Endothelial cell of umbilical vein (primary cell): ENCODE data around the gene MPZL3. TPM values are rescaled to one million over a fixed set of nuclear protein-coding genes. Genes with fewer than 3 reads are reported as not detected.

Experiments
- BruUV-seq: library from RNA; stranded (reverse); fragments of 400-500 nt; replicated peaks from 2 replicates; lab custom pipeline; 2021; lab: Mats Ljungman, UMichigan
- CTCF ChIA-PET: fragments of 300-600, 350-600 bp; sonication (Branson Sonifier 250); formaldehyde crosslinking; loops from one replicate; lab custom pipeline; 2021; ENCODE audit warnings: antibody characterized with exemption, inconsistent platforms; lab: Charles Lee
- POLR2A ChIA-PET: fragments of 300-600, 350-600 bp; sonication (Branson Sonifier 250); formaldehyde crosslinking; loops from one replicate; lab custom pipeline; 2021; ENCODE audit warnings: antibody characterized with exemption, inconsistent platforms; lab: Charles Lee
- DNase-seq: peaks from one replicate; pipeline ENCODE4 v3.0.0-alpha.2; 2011; ENCODE audit warnings: low read depth, low spot score
- FAIRE-seq: peaks from 2 replicates; lab custom pipeline; 2011; peaks lifted over from hg19 to GRCh38; lab: Jason Lieb, UNC
- H2AFZ ChIP-seq: 2 replicates; pipeline ENCODE4 v1.6.0; 2012; ENCODE audit warnings: low read depth, low read length, control low read depth, inconsistent platforms
- H3K27ac ChIP-seq: 2 replicates; pipeline ENCODE4 v1.5.1; 2011; ENCODE audit warnings: low read depth, mild to moderate bottlenecking, control low read depth, low read length, moderate library complexity; ENCODE audit not compliant: insufficient read depth
- H3K27me3 ChIP-seq, 2 experiments: 2 replicates each; pipeline versions ENCODE4 v1.6.0 to v1.6.1; 2011; ENCODE audit warnings: low read length in 2 of 2, mixed read lengths in 1 of 2; ENCODE audit not compliant: control insufficient read depth in 2 of 2, insufficient read depth in 2 of 2
- H3K36me3 ChIP-seq, 2 experiments: 2 replicates in 1 of 2; 3 replicates in 1 of 2; pipeline ENCODE4 v1.5.1; 2011; ENCODE audit warnings: low read length in 2 of 2, mild to moderate bottlenecking in 1 of 2, moderate library complexity in 1 of 2; ENCODE audit not compliant: control insufficient read depth in 2 of 2, insufficient read depth in 2 of 2; ENCODE audit errors: extremely low read depth in 1 of 2
- H3K4me1 ChIP-seq: 3 replicates; pipeline ENCODE4 v1.5.1; 2011; ENCODE audit warnings: mild to moderate bottlenecking, low read length; ENCODE audit not compliant: control insufficient read depth, insufficient read depth; ENCODE audit errors: extremely low read depth
- H3K4me2 ChIP-seq: 2 replicates; pipeline ENCODE4 v1.6.1; 2011; ENCODE audit warnings: low read length, control low read depth, mixed read lengths; ENCODE audit not compliant: insufficient read depth
- H3K4me3 ChIP-seq, 3 experiments: fragments of 200-600 bp in 1 of 3; sonication (generic), shearing (Covaris generic) in 1 of 3; replicated peaks in 1 of 3; 2 replicates each; pipeline ENCODE4 v1.5.1; 2011 to 2016; ENCODE audit warnings: control low read depth in 3 of 3, low read length in 3 of 3, mild to moderate bottlenecking in 2 of 3, inconsistent platforms in 1 of 3, low read depth in 1 of 3, moderate library complexity in 1 of 3; ENCODE audit not compliant: insufficient read depth in 1 of 3
- H3K79me2 ChIP-seq: 2 replicates; pipeline ENCODE4 v1.6.0; 2012; ENCODE audit warnings: low read length, inconsistent platforms; ENCODE audit not compliant: control insufficient read depth, insufficient read depth
- H3K9ac ChIP-seq: replicated peaks from 2 replicates; pipeline ENCODE3; 2011; ENCODE audit warnings: low read length, control low read depth; ENCODE audit not compliant: insufficient read depth; ENCODE audit errors: extremely low read depth
- H3K9me1 ChIP-seq: replicated peaks from 3 replicates; pipeline ENCODE4 v1.6.0; 2011; ENCODE audit warnings: mild to moderate bottlenecking, low read length; ENCODE audit not compliant: control insufficient read depth, insufficient read depth; ENCODE audit errors: extremely low read depth
- H3K9me3 ChIP-seq: replicated peaks from 2 replicates; pipeline ENCODE4 v1.5.1; 2012; ENCODE audit warnings: low read length, inconsistent platforms; ENCODE audit not compliant: control insufficient read depth, insufficient read depth
- H4K20me1 ChIP-seq: replicated peaks from 2 replicates; pipeline ENCODE3; 2011; ENCODE audit warnings: mild to moderate bottlenecking, low read length; ENCODE audit not compliant: control insufficient read depth, insufficient read depth; ENCODE audit errors: extremely low read depth
- CTCF ChIP-seq, 2 donors: IDR thresholded peaks; 1 replicate in 1 of 2; 2 replicates in 1 of 2; pipeline ENCODE4 v1.5.1; 2011; ENCODE audit warnings: low read length in 2 of 2, mild to moderate bottlenecking in 2 of 2, moderate library complexity in 2 of 2, control low read depth in 1 of 2, inconsistent platforms in 1 of 2, low read depth in 1 of 2; ENCODE audit not compliant: insufficient read depth in 1 of 2; ENCODE audit errors: extremely low read depth in 1 of 2
- EZH2 ChIP-seq: IDR thresholded peaks from 2 replicates; pipeline ENCODE4 v1.6.1; 2012; ENCODE audit warnings: borderline replicate concordance, low read depth, mild to moderate bottlenecking, moderate library complexity, low read length, inconsistent platforms; ENCODE audit not compliant: severe bottlenecking
- FOS ChIP-seq: IDR thresholded peaks from 2 replicates; pipeline ENCODE4 v1.6.1; 2011; ENCODE audit warnings: mild to moderate bottlenecking, low read length, moderate library complexity, borderline replicate concordance; ENCODE audit not compliant: insufficient read depth
- MAX ChIP-seq: IDR thresholded peaks from 2 replicates; pipeline ENCODE4 v1.6.1; 2011; ENCODE audit not compliant: insufficient read depth, insufficient read length
- MYC ChIP-seq: IDR thresholded peaks from one replicate; pipeline ENCODE4 v1.6.1; 2011; ENCODE audit warnings: mild to moderate bottlenecking, low read depth, low read length
- POLR2A ChIP-seq: IDR thresholded peaks from 2 replicates; pipeline ENCODE4 v1.6.1; 2012; ENCODE audit warnings: low read depth, mild to moderate bottlenecking, control low read depth, low read length
- POLR2AphosphoS5 ChIP-seq: IDR thresholded peaks from 2 replicates; pipeline ENCODE4 v1.6.1; 2012; ENCODE audit warnings: low read depth, mild to moderate bottlenecking, control low read depth, low read length, moderate library complexity; ENCODE audit not compliant: insufficient read depth
- dilution Hi-C: fragments of 300-500 bp; cut with MboI; formaldehyde crosslinking; loops from one replicate; pipeline ENCODE4 v1.15.0; 2019; ENCODE audit warnings: low sequenced_read_pairs; ENCODE audit not compliant: extremely low pct_ligation_motif_present
- intact Hi-C: fragments of 100-400 bp; cut with micrococcal nuclease; formaldehyde crosslinking; loops from one replicate; pipeline ENCODE4 v1.10.0; 2022
- polyA plus RNA-seq, 4 experiments: library from polyadenylated mRNA; depleted of rRNA in 3 of 4; stranded (reverse) in 3 of 4; unstranded in 1 of 4; fragments of >200 nt; gene quantifications; 2 replicates each; pipeline versions ENCODE4 v1.2.1 to v1.2.3, GENCODE V29; 2011 to 2012; ENCODE audit warnings: missing spikeins in 1 of 4
- total RNA-seq: library from RNA; stranded (reverse); gene quantifications from 2 replicates; pipeline ENCODE4 v1.2.3, GENCODE V29; 2021

The MPZL3 gene
- total and polyA plus RNA-seq, 2 donors (not counting 3 experiments of a cell fraction or from before 2014, with no cell fraction given), result 2.5 to 7.1 TPM

DNA sequence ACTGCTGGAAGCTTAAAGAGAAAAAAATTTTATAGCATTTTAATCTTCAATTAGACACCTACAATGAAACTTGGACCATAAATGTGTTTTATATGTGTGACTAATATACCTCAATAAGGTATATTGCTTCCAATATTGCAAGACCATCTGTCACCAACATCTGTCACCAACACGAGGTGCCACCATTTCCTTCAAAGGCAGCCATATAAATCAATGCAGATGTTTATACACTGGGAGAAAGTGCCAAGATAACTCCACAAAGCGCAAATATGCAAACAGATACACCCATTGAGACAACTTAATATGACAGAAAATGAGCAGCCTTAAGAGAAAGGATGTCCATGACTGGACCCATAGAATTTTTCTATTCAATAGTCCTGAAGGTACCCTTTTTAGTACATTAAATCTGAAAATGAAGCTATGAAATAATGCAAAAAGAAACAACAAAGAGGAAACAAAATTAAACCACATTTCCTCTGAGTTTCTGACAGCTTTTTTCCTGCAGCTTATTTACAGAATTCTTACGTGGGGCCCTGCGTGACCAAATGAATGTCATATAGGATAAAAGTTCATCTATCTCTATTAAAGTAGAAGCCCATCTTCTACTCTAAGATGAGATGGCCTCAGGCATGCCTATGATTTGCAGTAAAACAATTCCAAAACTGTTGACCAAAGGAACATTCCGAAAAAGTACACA lies 12.5 kb downstream of the MPZL3 start:
- Histone ChIP-seq H3K27ac (peak overlapping the region; percentile 64), H3K4me2 (peak overlapping the region; percentile 35), H3K9me1 (no peaks in the 10 kb centered on the region), H3K79me2 (no peaks in the 10 kb centered on the region), H3K36me3 (no peaks in the 10 kb centered on the region), H3K27me3 (no peaks in the 10 kb centered on the region), H3K9me3 (no peaks in the 10 kb centered on the region), H3K4me1 (peaks cover 34% of the 10 kb centered on the region), H3K4me3 (no peak overlapping the region), H2AFZ (no peak overlapping the region), H3K9ac (peak overlapping the region; percentile 12), H4K20me1 (no peaks in the 10 kb centered on the region)
- intact Hi-C loops, result no loop called here
- ChIA-PET POLR2A (no interaction called here), CTCF (interaction anchor here (0.8 to 3.5 kb wide), 8 partner anchors 10 to 41 kb away, joined by 3 to 18 read pairs (median 4); partner anchors contain the start of genes MPZL2 and MPZL3)
- BruUV-seq, result no TSS peak
- dilution Hi-C loops, result no loop called here
- TF ChIP-seq POLR2A (no peak), POLR2AphosphoS5 (no peak), FOS (no peak)
- DNase-seq (no peak), FAIRE-seq (no peak)

- Histone ChIP-seq H3K27ac (no peak overlapping the region), H3K36me3 (no peaks in the 10 kb centered on the region), H4K20me1 (no peaks in the 10 kb centered on the region), H3K4me2 (peak overlapping the region; percentile 35), H3K79me2 (no peaks in the 10 kb centered on the region), H3K27me3 (no peaks in the 10 kb centered on the region), H2AFZ (no peak overlapping the region), H3K9me1 (no peaks in the 10 kb centered on the region), H3K4me3 (no peak overlapping the region), H3K9ac (no peak overlapping the region), H3K9me3 (no peaks in the 10 kb centered on the region), H3K4me1 (peaks cover 34% of the 10 kb centered on the region)
- CTCF ChIA-PET, result interaction anchor here (0.8 to 3.5 kb wide), 7 partner anchors 9 to 40 kb away, joined by 3 to 18 read pairs (median 4); partner anchors contain the start of genes MPZL2 and MPZL3
- no peak for TF ChIP-seq FOS
- no peak for TF ChIP-seq EZH2
- TF ChIP-seq POLR2AphosphoS5, result no peak
- TF ChIP-seq MAX, result no peak
- TF ChIP-seq CTCF (IDR thresholded peaks at IDR 0.05; ENCODE audit: extremely low read depth in 1 of 2, insufficient read depth in 1 of 2, low read depth in 1 of 2, low read length in 2 of 2), result no peak
- TF ChIP-seq POLR2A, result no peak
- TF ChIP-seq MYC, result no peak
- DNase-seq (no peak), FAIRE-seq (no peak)
- POLR2A ChIA-PET, result no interaction called here
- dilution Hi-C loops (no loop called here), intact Hi-C loops (no loop called here)
- no TSS peak for BruUV-seq
Measured at GRCh38 chr11:118238929-118239328, 13.2 kb downstream of the MPZL3 start.
